Ramos (cell line): ENCODE measurements around the gene SELENON.

Source experiments
- in situ Hi-C: fragments of 300-500 bp; cut with MboI; formaldehyde crosslinking; loops from one replicate; pipeline ENCODE4 v1.14.3; 2022; ENCODE audit warnings: low sequenced_read_pairs; ENCODE audit not compliant: unreplicated experiment

SELENON gene

GRCh38 chr1:25799935-25800702 lies at the start of gene SELENON:
SELENON (plus strand) TSS chr1:25800193; CDS start chr1:25800231, 38 bp downstream.
- in situ Hi-C loops = loop anchor here (10.0 to 25.0 kb wide), 3 partner anchors 275 to 515 kb away; partner anchors contain the start of gene RHCE

- in situ Hi-C loops = no loop called here
Observed at GRCh38 chr1:25750923-25751605, 48.9 kb upstream of the SELENON start.

DNA sequence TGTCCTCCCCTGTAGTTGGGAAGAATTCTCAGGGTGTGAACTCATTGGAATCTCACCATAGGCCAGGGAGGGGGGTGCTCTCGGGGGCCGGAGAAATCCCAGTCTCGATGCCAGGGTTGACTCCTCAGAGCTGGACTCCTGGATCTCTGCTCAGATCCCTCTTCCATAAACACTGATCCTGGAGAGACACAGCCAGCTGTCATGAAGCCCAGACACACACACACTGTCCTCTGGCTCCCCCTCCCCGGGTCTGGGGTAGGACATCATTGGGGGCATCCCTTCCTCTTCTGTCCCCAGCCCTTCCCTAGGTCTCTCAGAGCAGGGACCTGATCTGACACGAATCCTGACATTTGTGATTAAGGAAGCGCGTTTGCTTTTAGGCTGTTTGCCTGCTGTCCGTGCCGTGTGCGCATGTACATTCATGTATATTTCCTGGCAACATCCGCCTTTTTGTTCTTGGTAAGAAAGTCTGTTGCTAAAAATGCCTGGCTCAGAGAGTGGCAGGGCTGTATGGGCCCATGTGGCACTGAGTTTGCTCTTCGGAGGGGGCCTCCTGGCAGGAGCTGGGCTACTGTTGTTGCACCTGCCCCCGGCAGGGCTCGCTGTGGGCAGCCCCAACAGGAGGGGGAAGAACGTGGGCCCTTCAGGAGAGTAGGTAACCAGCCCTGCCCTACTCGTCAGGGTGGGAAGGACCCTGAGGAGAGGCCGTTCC lies 45.4 kb upstream of the SELENON start:
- in situ Hi-C loops = no loop called here

- in situ Hi-C loops = no loop called here
Observed at GRCh38 chr1:25755475-25756125, 44.4 kb upstream of the SELENON start.

DNA sequence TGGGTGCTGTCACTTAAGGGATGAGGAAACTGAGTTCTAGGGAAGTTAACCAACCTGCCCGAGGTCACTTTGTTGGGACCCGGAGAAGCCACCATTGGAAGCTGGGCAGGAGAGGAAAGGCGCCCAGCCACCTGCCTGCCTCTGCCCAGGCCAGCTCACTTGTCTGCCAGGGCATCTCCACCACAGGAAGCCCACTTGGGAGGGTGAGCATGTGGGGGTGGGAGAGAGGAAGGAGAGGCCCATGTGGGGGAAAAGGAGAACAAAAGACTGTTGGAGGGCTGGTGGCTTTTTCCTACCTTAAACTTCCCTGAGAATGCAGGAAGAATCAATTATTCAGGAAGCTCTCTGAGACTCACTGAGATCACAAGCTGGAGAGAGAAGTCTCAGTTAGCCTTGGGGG lies 43.8 kb upstream of the SELENON start:
- in situ Hi-C loops = no loop called here

DNA sequence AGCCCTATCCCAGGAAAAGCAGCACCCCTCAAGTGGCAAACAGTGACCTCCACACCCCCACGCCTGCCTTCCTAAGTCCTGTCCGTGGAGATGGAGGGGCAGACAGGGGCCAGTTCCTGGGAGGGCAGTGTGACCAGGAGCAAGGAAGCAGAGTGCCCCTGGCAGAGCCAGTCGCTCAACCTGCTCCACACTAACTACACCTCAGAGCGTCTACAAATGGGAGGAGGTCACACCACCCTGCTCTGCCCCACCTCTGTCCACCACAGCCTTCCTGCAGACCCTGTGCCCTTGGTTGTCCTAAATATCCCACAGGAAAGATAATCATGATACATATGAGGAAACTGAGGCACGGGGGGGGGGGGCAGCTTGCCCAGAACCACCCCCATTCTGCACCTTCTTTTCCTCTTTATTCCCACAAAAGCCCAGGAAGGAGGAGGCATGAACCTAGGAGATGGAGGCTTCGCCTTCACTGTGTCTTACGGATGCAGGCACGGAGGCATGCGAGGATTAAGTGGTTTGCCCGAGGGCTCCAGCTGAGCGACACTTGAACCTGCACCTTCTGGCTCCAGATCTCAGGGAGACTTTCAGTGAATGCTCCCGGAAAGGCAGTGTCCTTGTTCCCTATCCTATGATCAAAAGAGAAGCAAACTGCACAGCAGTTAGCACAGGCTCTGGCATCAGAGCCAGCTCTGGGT lies 42.7 kb upstream of the SELENON start:
- in situ Hi-C loops = no loop called here

- in situ Hi-C loops = no loop called here
Observed at GRCh38 chr1:25757846-25758185, 42.2 kb upstream of the SELENON start.

GRCh38 chr1:25758466-25759070 lies 41.4 kb upstream of the SELENON start:
- in situ Hi-C loops = no loop called here

DNA sequence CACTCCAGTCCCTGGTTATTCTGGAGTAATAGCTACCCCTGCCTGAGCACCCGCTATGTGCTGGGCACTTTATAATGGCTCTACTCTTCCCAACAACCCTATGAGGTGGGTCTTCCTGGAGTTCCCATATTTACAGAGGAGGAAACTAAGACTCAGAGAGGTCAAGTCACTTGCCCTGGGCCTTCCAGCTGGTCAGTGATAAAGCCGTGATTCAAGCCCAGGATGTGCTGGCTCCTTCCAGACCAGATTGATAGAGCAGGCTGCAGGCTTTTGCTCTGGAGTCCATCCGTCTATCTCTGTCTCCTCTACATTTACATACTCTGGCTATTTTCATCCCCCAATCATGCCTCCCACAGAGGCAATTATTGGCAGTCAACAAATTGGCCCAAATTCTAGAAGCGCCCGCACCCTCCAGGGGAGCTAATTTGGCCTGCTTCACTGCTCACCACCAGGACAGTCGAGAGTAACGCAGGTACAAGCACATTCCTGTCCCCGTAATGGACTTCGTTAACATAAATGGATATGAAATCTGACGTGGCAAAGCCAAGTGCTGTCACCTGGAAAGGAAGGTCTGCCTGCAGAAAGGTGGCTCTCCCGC lies 39.8 kb upstream of the SELENON start:
- in situ Hi-C loops = no loop called here

DNA sequence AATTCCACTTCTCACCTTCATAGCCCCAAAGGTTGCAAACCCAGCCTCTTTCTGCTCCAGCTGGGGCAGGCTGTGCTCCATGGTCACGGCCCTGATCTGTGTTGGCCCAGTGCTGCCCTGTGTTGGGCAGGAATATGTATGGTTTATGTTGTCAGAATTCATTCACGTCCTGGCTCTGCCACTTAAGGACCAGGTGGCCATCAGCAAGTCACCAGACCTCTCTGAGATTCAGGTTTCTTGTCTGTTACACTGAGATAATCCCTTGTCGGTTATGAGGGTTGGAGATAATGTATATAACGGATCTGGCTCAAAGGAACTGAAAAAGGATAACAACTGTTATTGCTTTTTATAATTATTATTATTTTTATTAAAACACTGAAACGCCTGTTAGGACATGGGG lies 39.1 kb upstream of the SELENON start:
- in situ Hi-C loops = no loop called here

GRCh38 chr1:25763493-25763892 lies 36.5 kb upstream of the SELENON start:
- in situ Hi-C loops = no loop called here

DNA sequence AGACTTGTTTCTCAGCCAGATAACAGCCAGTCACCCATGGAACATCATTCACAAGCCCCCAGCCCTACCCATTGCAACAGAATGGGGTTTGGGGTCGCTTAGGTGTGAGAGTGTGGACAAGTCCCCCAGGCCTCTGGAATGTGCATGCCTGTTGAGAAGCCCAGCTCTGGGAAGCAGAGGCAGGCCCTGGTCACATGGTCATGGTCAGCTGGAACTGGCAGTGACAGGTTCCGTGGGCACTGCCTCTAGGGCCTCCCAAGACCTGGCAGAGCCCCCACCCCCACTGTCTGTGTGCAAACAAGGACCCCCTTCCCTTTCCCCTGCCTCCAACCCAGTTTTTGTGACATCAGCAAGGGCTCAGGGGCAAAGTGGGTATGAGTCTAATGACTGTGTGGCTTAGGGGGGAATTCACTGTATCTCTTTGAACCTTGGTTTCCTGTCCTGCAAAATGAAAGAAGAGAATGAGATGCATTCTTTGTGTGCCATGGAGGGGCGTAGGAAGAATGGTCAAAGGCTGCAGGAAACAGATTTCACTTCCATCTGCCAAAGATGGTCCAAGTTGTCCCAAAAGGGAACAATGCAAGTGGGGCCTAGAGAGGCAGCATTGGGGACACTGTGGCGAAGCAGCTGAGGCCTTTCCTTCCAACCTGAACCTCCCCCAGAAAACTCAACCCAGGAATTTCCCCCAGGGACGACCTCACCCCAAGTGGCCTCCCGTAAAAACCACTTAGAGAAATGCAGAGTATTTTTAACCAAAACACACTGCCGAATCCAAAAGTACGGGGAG lies 34.7 kb upstream of the SELENON start:
- in situ Hi-C loops = no loop called here

DNA sequence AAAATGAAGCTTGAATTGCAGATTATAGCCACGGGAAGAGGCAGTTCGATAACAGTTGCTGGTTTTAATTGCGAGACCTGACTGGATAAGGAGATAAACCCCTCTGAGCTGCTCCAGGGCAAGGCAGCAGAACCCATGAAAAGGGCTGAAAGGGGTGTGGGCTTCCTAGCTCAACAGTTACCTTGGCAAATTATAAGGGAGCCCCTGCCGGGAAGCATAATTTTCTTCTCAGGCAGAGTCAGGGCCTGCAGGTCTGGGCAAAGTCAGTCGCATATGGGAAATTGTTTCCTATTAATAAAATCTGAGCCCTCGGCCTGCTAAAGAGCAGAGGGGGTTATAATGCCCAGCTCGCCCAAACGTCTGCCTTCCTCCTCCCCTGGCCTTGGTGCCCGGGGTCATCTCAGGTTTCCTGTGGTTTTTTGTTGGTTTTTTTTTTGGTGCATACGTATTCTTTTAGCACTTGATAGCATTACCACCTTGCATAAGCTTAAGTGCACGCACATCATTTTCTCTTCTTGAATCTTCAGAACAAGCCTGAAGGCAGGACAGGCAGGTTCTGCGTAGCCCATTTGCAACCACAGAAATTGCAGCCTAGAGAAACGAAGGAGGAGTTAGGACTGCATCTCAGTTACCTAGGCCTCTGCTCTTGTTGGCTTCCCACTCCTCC lies 33.9 kb upstream of the SELENON start:
- in situ Hi-C loops = no loop called here

GRCh38 chr1:25766721-25767436 lies 33.1 kb upstream of the SELENON start:
- in situ Hi-C loops = no loop called here

GRCh38 chr1:25767437-25767770 lies 32.6 kb upstream of the SELENON start:
- in situ Hi-C loops = no loop called here

- in situ Hi-C loops = no loop called here
Observed at GRCh38 chr1:25768999-25769398, 31.0 kb upstream of the SELENON start.

- in situ Hi-C loops = no loop called here
Observed at GRCh38 chr1:25769625-25770383, 30.2 kb upstream of the SELENON start.
